Measurements from ENCODE around the gene DMTF1.
A peak's percentile ranks its signal among the peaks of the same experiment; 100 is the strongest.
"Not testable (repeated sequence)": the region's sequence is repeated elsewhere in the genome, so short reads cannot be mapped to it uniquely, and the experiment has no call there.

Gene DMTF1

DNA sequence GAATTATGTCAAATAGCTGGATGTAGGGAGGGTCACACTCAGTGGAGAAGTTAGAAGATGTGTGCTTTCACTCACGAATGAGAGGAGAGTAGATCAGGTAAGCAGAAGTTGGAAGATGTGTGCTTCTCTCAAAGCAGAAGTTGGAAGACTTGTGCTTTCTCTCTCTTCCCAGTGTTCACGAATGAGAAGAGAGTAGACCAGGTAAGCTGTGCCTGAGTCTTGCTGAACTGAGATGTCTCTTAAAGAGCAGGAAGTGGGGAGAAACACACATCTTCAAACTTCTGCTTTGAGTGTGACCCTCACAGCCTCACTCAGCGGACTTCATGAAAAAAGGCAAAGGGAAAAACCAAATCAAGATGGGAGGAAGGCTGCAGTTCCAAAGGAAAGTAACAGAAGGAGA, 74.2 kb downstream of the DMTF1 start:
- DNase-seq: no peak

DNA sequence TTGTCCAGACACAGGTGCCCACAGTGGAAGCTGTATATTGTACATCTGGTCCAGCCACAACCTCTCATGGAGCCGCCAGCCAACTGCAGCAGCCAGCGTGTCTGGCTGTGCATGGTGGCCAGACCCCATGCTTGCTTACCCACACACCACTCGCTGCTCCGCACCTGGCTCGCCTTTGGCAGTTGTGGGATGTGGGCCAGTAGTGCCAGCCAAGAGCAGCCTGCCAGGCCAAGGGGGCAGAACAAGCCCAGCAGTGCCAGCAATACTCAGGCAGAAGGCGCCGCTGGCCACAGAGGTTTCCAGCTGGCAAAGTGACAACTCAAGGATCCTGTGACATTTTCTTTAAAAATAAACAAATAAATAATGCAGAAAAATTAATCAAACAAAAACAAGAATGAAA, 79.0 kb downstream of the DMTF1 start:
- DNase-seq: peak in 10 of 14 donors; percentile 6 to 65 (median 31)

DNA sequence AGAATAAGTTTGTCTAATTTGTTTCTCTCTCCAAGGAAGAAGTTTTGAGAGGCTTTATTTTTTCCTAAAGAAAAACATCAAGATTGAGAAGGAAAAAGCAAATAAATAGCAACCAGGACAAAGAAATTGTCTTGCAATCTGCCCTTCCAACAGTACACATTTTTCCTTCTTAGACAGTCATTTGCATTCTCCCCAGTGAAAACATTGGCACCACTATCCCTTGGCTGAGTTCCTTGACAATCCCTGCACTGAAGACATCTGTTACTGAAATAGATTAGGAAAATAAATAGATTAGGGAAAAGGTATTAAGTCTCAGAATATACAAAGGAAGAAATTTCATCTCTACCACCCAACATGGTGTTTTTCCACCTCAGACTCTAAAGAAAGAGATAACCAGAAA, 79.5 kb downstream of the DMTF1 start:
- DNase-seq: peak in 1 of 14 donors; percentile 83

- no peak for DNase-seq
Measured at GRCh38 chr7:87234949-87235348, 82.7 kb downstream of the DMTF1 start.

DNA sequence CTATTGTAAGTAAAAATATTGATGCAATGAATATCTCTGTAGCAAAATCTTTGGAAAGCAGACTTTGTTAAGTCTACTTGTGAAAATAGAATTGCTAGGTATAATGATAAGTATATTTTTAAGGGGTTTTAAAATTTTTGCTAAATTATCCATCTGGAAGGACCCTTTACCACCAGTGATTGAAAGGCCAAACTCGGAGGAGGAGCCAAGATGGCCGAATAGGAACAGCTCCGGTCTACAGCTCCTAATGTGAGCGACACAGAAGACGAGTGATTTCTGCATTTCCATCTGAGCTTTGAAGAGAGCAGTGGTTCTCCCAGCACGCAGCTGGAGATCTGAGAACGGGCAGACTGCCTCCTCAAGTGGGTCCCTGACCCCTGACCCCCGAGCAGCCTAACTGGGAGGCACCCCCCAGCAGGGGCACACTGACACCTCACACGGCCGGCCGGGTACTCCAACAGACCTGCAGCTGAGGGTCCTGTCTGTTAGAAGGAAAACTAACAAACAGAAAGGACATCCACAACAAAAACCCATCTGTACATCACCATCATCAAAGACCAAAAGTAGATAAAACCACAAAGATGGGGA, 86.3 kb downstream of the DMTF1 start:
- not testable (repeated sequence) for DNase-seq

- DNase-seq: not testable (repeated sequence)
Measured at GRCh38 chr7:87245671-87246070, 93.4 kb downstream of the DMTF1 start.

Measured in C1 segment of cervical spinal cord (tissue), 14 donors.